HCT116 (cell line): Measurements from ENCODE around the gene CYP4F3. TPM values are rescaled to one million over a fixed set of nuclear protein-coding genes. Genes with fewer than 3 reads are reported as not detected.

Experiments used
- ATAC-seq: fragments of 200-7000 bp; cut with Tn5 transposase; 2 replicates; pipeline ENCODE4 v1.9.1; 2020; ENCODE audit warnings: mild to moderate bottlenecking, moderate library complexity
- BruUV-seq: library from RNA; stranded (reverse); fragments of 400-500 nt; replicated peaks from 2 replicates; lab custom pipeline; 2021; lab: Mats Ljungman, UMichigan
- CTCF ChIA-PET: fragments of 300-600 bp; sonication (Branson Sonifier 250); formaldehyde crosslinking; loops from one replicate; lab custom pipeline; 2021; ENCODE audit warnings: antibody characterized with exemption; lab: Charles Lee
- POLR2A ChIA-PET: fragments of 300-600, 350-600 bp; sonication (Branson Sonifier 250); formaldehyde crosslinking; loops from one replicate; lab custom pipeline; 2021; ENCODE audit warnings: antibody characterized with exemption; lab: Charles Lee
- RAD21 ChIA-PET, 2 experiments: fragments of 300-600 bp; sonication (Branson Sonifier 250); formaldehyde crosslinking; loops; one replicate each; lab custom pipeline; 2023; ENCODE audit warnings: low total read pairs in 2 of 2; ENCODE audit not compliant: uncharacterized antibody in 2 of 2, unreplicated experiment in 2 of 2, low non-redundant PET in 1 of 2; lab: Charles Lee
- DNase-seq: peaks from one replicate; pipeline ENCODE4 v3.0.0-alpha.2; 2010; ENCODE audit warnings: low read depth, low spot score
- H2AFZ ChIP-seq: fragments of 200-600 bp; shearing (Covaris generic), sonication (generic); 2 replicates; pipeline ENCODE4 v1.6.1; 2017; ENCODE audit warnings: low read depth, mixed run types, mixed read lengths, antibody characterized with exemption, low read length; ENCODE audit not compliant: poor library complexity, severe bottlenecking
- H3K27ac ChIP-seq: 2 replicates; pipeline ENCODE4 v1.5.1; 2012; ENCODE audit warnings: low read depth, low read length
- H3K27me3 ChIP-seq: fragments of 200-600 bp; sonication (generic); 2 replicates; pipeline ENCODE4 v1.6.1; 2016; ENCODE audit warnings: mixed run types, low read length, mixed read lengths; ENCODE audit not compliant: insufficient read depth
- H3K36me3 ChIP-seq, 2 experiments: fragments of 200-500 bp in 1 of 2; fragments of 200-600 bp in 1 of 2; sonication (Bioruptor generic) in 1 of 2; sonication (generic) in 1 of 2; 2 replicates each; pipeline versions ENCODE4 v1.5.1 to v1.6.1; 2014 to 2016; ENCODE audit warnings: low read length in 2 of 2, inconsistent platforms in 1 of 2, mixed read lengths in 1 of 2, mixed run types in 1 of 2; ENCODE audit not compliant: insufficient read depth in 2 of 2, control insufficient read depth in 1 of 2
- H3K4me1 ChIP-seq, 2 experiments: fragments of 200-600 bp in 1 of 2; sonication (generic) in 1 of 2; 2 replicates each; pipeline versions ENCODE4 v1.5.1 to v1.6.1; 2012 to 2017; ENCODE audit warnings: low read length in 2 of 2, inconsistent platforms in 1 of 2, mild to moderate bottlenecking in 1 of 2, mixed read lengths in 1 of 2, mixed run types in 1 of 2, moderate library complexity in 1 of 2; ENCODE audit not compliant: insufficient read depth in 2 of 2, control insufficient read depth in 1 of 2
- H3K4me2 ChIP-seq: fragments of 200-600 bp; sonication (generic); 2 replicates; pipeline ENCODE4 v1.6.1; 2017; ENCODE audit warnings: mixed run types, low read length, mixed read lengths
- H3K4me3 ChIP-seq, 2 experiments: fragments of 200-600 bp in 1 of 2; sonication (generic) in 1 of 2; replicated peaks in 1 of 2; 2 replicates each; pipeline ENCODE4 v1.5.1; 2011 to 2016; ENCODE audit warnings: low read length in 2 of 2, control low read depth in 1 of 2, low read depth in 1 of 2, mild to moderate bottlenecking in 1 of 2, mixed read lengths in 1 of 2, mixed run types in 1 of 2
- H3K79me2 ChIP-seq: fragments of 200-600 bp; sonication (generic); 2 replicates; pipeline ENCODE4 v1.6.1; 2017; ENCODE audit warnings: mild to moderate bottlenecking, mixed run types, low read length, moderate library complexity, mixed read lengths; ENCODE audit not compliant: insufficient read depth
- H3K9ac ChIP-seq: fragments of 200-600 bp; sonication (generic); 2 replicates; pipeline ENCODE4 v1.6.1; 2016; ENCODE audit warnings: low read length, mixed read lengths
- H3K9me2 ChIP-seq: fragments of 200-600 bp; sonication (generic), shearing (Covaris generic); 2 replicates; pipeline ENCODE4 v1.6.1; 2017; ENCODE audit warnings: mixed run types, mild to moderate bottlenecking, moderate library complexity; ENCODE audit not compliant: insufficient read depth
- H3K9me3 ChIP-seq, 2 experiments: fragments of 200-500 bp in 1 of 2; fragments of 200-600 bp in 1 of 2; sonication (Bioruptor generic) in 1 of 2; sonication (generic) in 1 of 2; 2 replicates each; pipeline ENCODE4 v1.6.1; 2014 to 2017; ENCODE audit warnings: low read length in 2 of 2, mixed read lengths in 2 of 2, inconsistent platforms in 1 of 2, low read depth in 1 of 2, mild to moderate bottlenecking in 1 of 2, mixed run types in 1 of 2, moderate library complexity in 1 of 2; ENCODE audit not compliant: control insufficient read depth in 1 of 2, insufficient read depth in 1 of 2
- H4K20me1 ChIP-seq: fragments of 200-600 bp; sonication (generic), shearing (Covaris generic); 2 replicates; pipeline ENCODE4 v1.6.1; 2017; ENCODE audit warnings: mixed run types, mild to moderate bottlenecking, moderate library complexity; ENCODE audit not compliant: insufficient read depth
- CBX3 ChIP-seq: IDR thresholded peaks from 2 replicates; pipeline ENCODE4 v1.6.1; 2012; ENCODE audit warnings: low read depth
- CTCF ChIP-seq, 3 experiments: fragments of 200-600 bp in 1 of 3; sonication (generic) in 1 of 3; IDR thresholded peaks in 2 of 3; conservative IDR thresholded peaks in 1 of 3; 2 replicates each; pipeline ENCODE4 v1.5.1; 2012 to 2017; ENCODE audit warnings: low read depth in 2 of 3, low read length in 2 of 3, antibody characterized with exemption in 1 of 3, borderline replicate concordance in 1 of 3, control low read depth in 1 of 3, mild to moderate bottlenecking in 1 of 3, mixed read lengths in 1 of 3, mixed run types in 1 of 3, moderate library complexity in 1 of 3; ENCODE audit not compliant: insufficient read depth in 1 of 3
- EGR1 ChIP-seq: IDR thresholded peaks from 2 replicates; pipeline ENCODE4 v1.6.1; 2012; ENCODE audit warnings: low read depth
- ELF1 ChIP-seq: IDR thresholded peaks from 2 replicates; pipeline ENCODE4 v1.6.1; 2012; ENCODE audit warnings: low read depth, borderline replicate concordance
- EZH2phosphoT487 ChIP-seq: fragments of 200-600 bp; IDR thresholded peaks from 2 replicates; pipeline ENCODE4 v1.6.1; 2018; ENCODE audit warnings: antibody characterized with exemption, borderline replicate concordance
- JUND ChIP-seq: IDR thresholded peaks from 2 replicates; pipeline ENCODE4 v1.6.1; 2012
- POLR2AphosphoS5 ChIP-seq: IDR thresholded peaks from 2 replicates; pipeline ENCODE4 v1.6.1; 2011; ENCODE audit warnings: mild to moderate bottlenecking, low read depth, low read length, moderate library complexity
- SIN3A ChIP-seq: IDR thresholded peaks from 2 replicates; pipeline ENCODE4 v1.6.1; 2012; ENCODE audit warnings: low read depth
- SP1 ChIP-seq: IDR thresholded peaks from 2 replicates; pipeline ENCODE4 v1.6.1; 2012; ENCODE audit warnings: low read depth
- TCF7L2 ChIP-seq: IDR thresholded peaks from 2 replicates; pipeline ENCODE4 v1.7.0; 2011; ENCODE audit warnings: borderline replicate concordance, inconsistent platforms; ENCODE audit not compliant: insufficient read depth, insufficient read length; ENCODE audit errors: extremely low read depth
- YY1 ChIP-seq: IDR thresholded peaks from 2 replicates; pipeline ENCODE4 v1.6.1; 2011; ENCODE audit warnings: low read length, low read depth, moderate library complexity, mild to moderate bottlenecking; ENCODE audit not compliant: insufficient replicate concordance; ENCODE audit errors: extremely low read depth
- ZNF274 ChIP-seq: fragments of 200-500 bp; sonication (Bioruptor generic); IDR thresholded peaks from 2 replicates; pipeline ENCODE4 v1.6.1; 2014; ENCODE audit warnings: mild to moderate bottlenecking, low read depth, low read length, inconsistent platforms
- intact Hi-C: fragments of 100-400 bp; cut with micrococcal nuclease; formaldehyde crosslinking; loops from 2 replicates; pipeline ENCODE4 v1.10.0; 2022
- total RNA-seq: library from RNA; stranded (reverse); gene quantifications from one replicate; pipeline ENCODE4 v1.2.1, GENCODE V29; 2021; ENCODE audit not compliant: unreplicated experiment
- TF ChIP-seq, protein P1 (sequence below): IDR thresholded peaks from 2 replicates; pipeline ENCODE4 v1.6.1; 2012
- TF ChIP-seq, protein P2 (sequence below): IDR thresholded peaks from 2 replicates; pipeline ENCODE4 v1.6.1; 2011; ENCODE audit warnings: mild to moderate bottlenecking, low read length, moderate library complexity; ENCODE audit not compliant: insufficient replicate concordance; ENCODE audit errors: extremely low read depth

Gene CYP4F3
- total RNA-seq, 1 experiment from 2014 or later, result 3.6 TPM

DNA sequence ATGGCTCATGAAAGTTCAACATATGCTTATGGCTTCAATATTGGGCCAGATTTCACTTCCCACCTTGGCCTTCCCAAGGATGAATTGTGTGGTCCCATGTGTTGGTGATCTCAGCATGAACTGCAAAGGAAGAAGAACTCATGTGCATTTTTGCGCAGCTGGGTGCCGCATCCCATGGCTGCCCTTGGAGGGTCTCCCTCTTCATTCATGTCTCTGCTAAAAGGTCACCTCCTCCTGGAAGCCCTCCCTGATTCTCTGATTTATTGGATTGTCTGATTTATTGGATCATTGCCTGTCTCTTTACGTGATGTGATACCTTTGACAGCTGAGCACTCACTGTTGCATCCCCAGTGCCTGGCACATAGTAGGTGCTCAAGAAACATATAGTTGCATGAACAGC lies 27.4 kb upstream of the CYP4F3 start:
- POLR2A ChIA-PET, result no interaction called here
- Histone ChIP-seq H3K27me3 (peaks cover 4% of the 10 kb centered on the region), H3K27ac (no peak overlapping the region)
- no peak for ATAC-seq
- TF ChIP-seq CTCF (IDR thresholded peaks at IDR 0.05 in 2 of 3, conservative IDR thresholded peaks at IDR 0.05 in 1 of 3; ENCODE audit: borderline replicate concordance in 1 of 3, insufficient read depth in 1 of 3, low read depth in 2 of 3, low read length in 2 of 3) (no peak), JUND (no peak), EZH2phosphoT487 (no peak), YY1 (no peak), CBX3 (no peak), TCF7L2 (no peak), POLR2AphosphoS5 (no peak), EGR1 (no peak), SP1 (no peak), SIN3A (no peak), ELF1 (no peak), ZNF274 (no peak)
- TF ChIP-seq, protein P1, sequence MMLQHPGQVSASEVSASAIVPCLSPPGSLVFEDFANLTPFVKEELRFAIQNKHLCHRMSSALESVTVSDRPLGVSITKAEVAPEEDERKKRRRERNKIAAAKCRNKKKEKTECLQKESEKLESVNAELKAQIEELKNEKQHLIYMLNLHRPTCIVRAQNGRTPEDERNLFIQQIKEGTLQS, result no peak
- TF ChIP-seq, protein P2, sequence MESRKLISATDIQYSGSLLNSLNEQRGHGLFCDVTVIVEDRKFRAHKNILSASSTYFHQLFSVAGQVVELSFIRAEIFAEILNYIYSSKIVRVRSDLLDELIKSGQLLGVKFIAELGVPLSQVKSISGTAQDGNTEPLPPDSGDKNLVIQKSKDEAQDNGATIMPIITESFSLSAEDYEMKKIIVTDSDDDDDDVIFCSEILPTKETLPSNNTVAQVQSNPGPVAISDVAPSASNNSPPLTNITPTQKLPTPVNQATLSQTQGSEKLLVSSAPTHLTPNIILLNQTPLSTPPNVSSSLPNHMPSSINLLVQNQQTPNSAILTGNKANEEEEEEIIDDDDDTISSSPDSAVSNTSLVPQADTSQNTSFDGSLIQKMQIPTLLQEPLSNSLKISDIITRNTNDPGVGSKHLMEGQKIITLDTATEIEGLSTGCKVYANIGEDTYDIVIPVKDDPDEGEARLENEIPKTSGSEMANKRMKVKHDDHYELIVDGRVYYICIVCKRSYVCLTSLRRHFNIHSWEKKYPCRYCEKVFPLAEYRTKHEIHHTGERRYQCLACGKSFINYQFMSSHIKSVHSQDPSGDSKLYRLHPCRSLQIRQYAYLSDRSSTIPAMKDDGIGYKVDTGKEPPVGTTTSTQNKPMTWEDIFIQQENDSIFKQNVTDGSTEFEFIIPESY, result no peak
- TF ChIP-seq, all 23 proteins: peak for 0
- Histone ChIP-seq H3K79me2 (no peaks in the 10 kb centered on the region), H3K4me3 (no peak overlapping the region), H3K9me2 (no peaks in the 10 kb centered on the region), H4K20me1 (no peaks in the 10 kb centered on the region), H3K9me3 (no peaks in the 10 kb centered on the region), H3K9ac (no peak overlapping the region), H3K36me3 (no peaks in the 10 kb centered on the region), H2AFZ (no peak overlapping the region), H3K4me1 (no peaks in the 10 kb centered on the region), H3K4me2 (no peak overlapping the region)
- intact Hi-C loops, result no loop called here
- no peak for DNase-seq
- no TSS peak for BruUV-seq
- CTCF ChIA-PET, result no interaction called here
- RAD21 ChIA-PET, result no interaction called here
